ENCODE measurements around the gene TSPEAR. TPM values are rescaled to one million over a fixed set of nuclear protein-coding genes. Genes with fewer than 3 reads are reported as not detected.

The TSPEAR gene
- total and polyA plus RNA-seq, 9 of the 15 experiments (the other 6 are each of a cell fraction or from before 2014, with no cell fraction given): not detected

DNA sequence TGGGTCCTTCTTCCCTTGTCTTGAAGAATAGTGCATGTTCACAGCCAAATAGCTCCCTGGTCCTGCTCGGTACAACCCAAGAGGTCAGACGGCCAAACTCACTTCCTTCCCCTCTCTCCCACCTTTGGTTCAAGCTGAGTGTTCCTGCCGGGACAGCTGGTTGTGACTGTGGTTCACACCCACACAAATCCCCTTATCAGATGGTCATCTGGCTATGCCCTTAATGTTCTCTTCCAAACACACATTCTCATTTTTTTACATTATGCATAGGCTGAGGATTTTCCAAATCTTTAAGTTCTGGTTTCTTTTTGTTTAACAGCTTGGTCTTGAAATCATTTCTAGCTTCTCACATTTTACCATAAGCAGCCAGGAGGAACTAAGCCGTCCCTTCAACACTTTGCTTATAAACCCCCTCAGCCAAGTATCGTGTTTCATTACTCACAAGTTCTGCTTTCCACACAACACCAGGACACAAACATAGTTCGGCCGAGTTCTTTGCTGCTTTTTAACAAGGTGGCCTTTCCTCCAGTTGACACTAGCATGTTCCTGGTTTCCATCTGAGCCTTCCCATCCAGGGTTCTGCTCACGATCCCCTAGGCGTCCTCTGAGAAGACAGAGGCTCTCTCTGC lies 19.7 kb upstream of the TSPEAR start (continued):
- TF ChIP-seq, protein P1, sequence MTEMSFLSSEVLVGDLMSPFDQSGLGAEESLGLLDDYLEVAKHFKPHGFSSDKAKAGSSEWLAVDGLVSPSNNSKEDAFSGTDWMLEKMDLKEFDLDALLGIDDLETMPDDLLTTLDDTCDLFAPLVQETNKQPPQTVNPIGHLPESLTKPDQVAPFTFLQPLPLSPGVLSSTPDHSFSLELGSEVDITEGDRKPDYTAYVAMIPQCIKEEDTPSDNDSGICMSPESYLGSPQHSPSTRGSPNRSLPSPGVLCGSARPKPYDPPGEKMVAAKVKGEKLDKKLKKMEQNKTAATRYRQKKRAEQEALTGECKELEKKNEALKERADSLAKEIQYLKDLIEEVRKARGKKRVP (CRISPR knock-in tag; IDR thresholded peaks at IDR 0.05): no peak

DNA sequence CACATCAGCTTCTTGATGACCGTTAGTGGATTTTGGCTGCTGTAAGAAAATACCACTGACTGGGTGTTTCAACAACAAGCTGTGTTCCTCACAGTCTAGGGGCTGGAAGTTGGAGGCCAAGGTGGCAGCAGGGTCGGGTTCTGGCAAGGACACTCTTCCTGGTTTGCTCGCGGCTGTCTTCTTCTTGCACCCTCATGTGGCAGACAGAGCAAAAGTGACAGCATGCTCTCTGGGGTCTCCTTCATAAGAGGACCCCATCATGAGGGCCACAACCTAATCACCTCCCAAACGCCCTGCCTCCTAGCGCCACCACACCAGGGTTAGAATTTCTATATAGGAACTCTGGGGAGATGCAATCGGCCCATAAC lies 18.6 kb upstream of the TSPEAR start:
- in situ Hi-C loops (cut with MboI): no loop called here
- no peak for FAIRE-seq
- no peak for ATAC-seq
- no TSS peak for BruUV-seq (replicated peaks)
- no peak overlapping the region for H3K27ac ChIP-seq (ENCODE audit: extremely low read depth, low read depth, low read length)
- WGBS (ENCODE audit: insufficient coverage, low coverage, missing lambda C conversion rate): 3% methylated on average over 7 of the region's 7 CpGs
- H4K20me1 ChIP-seq (replicated peaks; ENCODE audit: control insufficient read depth, insufficient read depth, low read length): peaks cover 9% of the 10 kb centered on the region; the same call in 1 of the 2 replicates
- H3K36me3 ChIP-seq (ENCODE audit: control insufficient read depth, insufficient read depth, low read length): no peaks in the 10 kb centered on the region
- no peak for DNase-seq (ENCODE audit: extremely low read depth in 1 of 4, low spot score in 3 of 4)
- H3K9ac ChIP-seq (ENCODE audit: insufficient read depth in 1 of 2, low read depth in 2 of 2, low read length in 2 of 2): no peak overlapping the region
- H3K4me2 ChIP-seq (ENCODE audit: insufficient read depth, low read length): no peak overlapping the region
- no peak for TF ChIP-seq RBBP5 (IDR thresholded peaks at IDR 0.05; ENCODE audit: borderline replicate concordance, insufficient read depth, low read length, poor library complexity, severe bottlenecking)
- intact Hi-C loops (cut with micrococcal nuclease): no loop called here
- H3K27me3 ChIP-seq (ENCODE audit: control insufficient read depth in 2 of 2, insufficient read depth in 2 of 2, low read length in 2 of 2): peaks cover 73 to 89% of the 10 kb centered on the region in 2 experiments
- H3K4me3 ChIP-seq: no peak overlapping the region
- CTCF ChIA-PET (ENCODE audit: low intra/inter-chr PET ratio): no interaction called here
- H3K9me3 ChIP-seq (replicated peaks; ENCODE audit: control insufficient read depth, insufficient read depth, low read depth, low read length): no peaks in the 10 kb centered on the region
- peaks cover 10 to 17% of the 10 kb centered on the region in 2 experiments; a peak in 4 of 5 replicates for H3K4me1 ChIP-seq (replicated peaks in 1 of 2; ENCODE audit: control insufficient read depth in 2 of 2, insufficient read depth in 2 of 2, low read length in 2 of 2)
- POLR2A ChIA-PET: interaction anchor here (0.6 to 2.6 kb wide), 2 partner anchors 10 to 120 kb away, joined by 3 to 10 read pairs; no protein-coding TSS in a partner anchor
- no peak overlapping the region for H2AFZ ChIP-seq (ENCODE audit: low read depth, low read length)
- H3K9me1 ChIP-seq (ENCODE audit: control insufficient read depth, insufficient read depth, low read length): no peaks in the 10 kb centered on the region
- H3K79me2 ChIP-seq (ENCODE audit: control insufficient read depth, insufficient read depth, low read length): no peaks in the 10 kb centered on the region
